Left cardiac atrium (tissue), 4 donors: ENCODE results near the gene LGALS13. TPM values are rescaled to one million over a fixed set of nuclear protein-coding genes. Genes with fewer than 3 reads are reported as not detected.

ENCODE experiments used
- ATAC-seq, 2 donors: fragments of 200-7000 bp; cut with Tn5 transposase; one replicate each; pipeline ENCODE4 v1.9.1; 2020; ENCODE audit warnings: mild to moderate bottlenecking in 2 of 2, moderate library complexity in 2 of 2
- DNase-seq: peaks from one replicate; pipeline ENCODE4 v3.0.0-alpha.2; 2020
- intact Hi-C, 2 donors: fragments of 100-400 bp; cut with DNase I; formaldehyde crosslinking; loops; one replicate each; pipeline versions ENCODE4 v1.14.1 to v1.15.1; 2022 to 2023
- long read RNA-seq: library from polyadenylated mRNA; unstranded; transcript quantifications from one replicate; pipeline ENCODE4 v2.0.0, GENCODE V29; 2021
- total RNA-seq, 2 donors: library from RNA; stranded (reverse); fragmentation: NEBNext Ultra II Directional; extraction: Animal tissue kit (Norgen Biotek cat#: 25700); gene quantifications; one replicate each; pipeline ENCODE4 v1.2.1, GENCODE V29; 2021
- donor health status: DM: no; HTN: yes; CAD: no.
- donor health status: DM: no; HTN: yes; CAD: no; lungs with severe emphysema.
- donor health status: DM: yes; HTN: yes; CAD: no.
- donor health status: Dilated cardiomyopathy.

LGALS13 gene
- total RNA-seq, result not detected
- long read RNA-seq, result 0 reads

- DNase-seq, result no peak
- intact Hi-C loops, result no loop called here
- no peak for ATAC-seq
Observed at GRCh38 chr19:39602224-39602623, at the start of gene LGALS13. TSS of gene LGALS13 (plus strand) at chr19:39602524. CDS start at chr19:39602569, 45 bp downstream.

- DNase-seq (no peak), ATAC-seq (no peak)
- intact Hi-C loops, result loop anchor here (5.0 to 10.0 kb wide), 3 partner anchors 119 to 302 kb away; no protein-coding TSS in a partner anchor
Observed at GRCh38 chr19:39553082-39553652, 49.2 kb upstream of the LGALS13 start.

GRCh38 chr19:39554701-39555311 is 47.5 kb upstream of the LGALS13 start:
- intact Hi-C loops, result loop anchor here (5.0 to 10.0 kb wide), 3 partner anchors 117 to 300 kb away; no protein-coding TSS in a partner anchor
- ATAC-seq (no peak), DNase-seq (no peak)

- intact Hi-C loops, result loop anchor here (10.0 kb wide), 2 partner anchors 119 to 299 kb away; no protein-coding TSS in a partner anchor
- DNase-seq (no peak), ATAC-seq (no peak)
Observed at GRCh38 chr19:39555883-39556282, 46.4 kb upstream of the LGALS13 start.

GRCh38 chr19:39557811-39558623 is 44.3 kb upstream of the LGALS13 start:
- DNase-seq (no peak), ATAC-seq (no peak)
- intact Hi-C loops, result loop anchor here (10.0 kb wide), 2 partner anchors 117 to 297 kb away; no protein-coding TSS in a partner anchor

- intact Hi-C loops, result loop anchor here (10.0 kb wide), 2 partner anchors 116 to 296 kb away; no protein-coding TSS in a partner anchor
- no peak for ATAC-seq
- no peak for DNase-seq
Observed at GRCh38 chr19:39558624-39559117, 43.7 kb upstream of the LGALS13 start.

GRCh38 chr19:39563408-39563807 is 38.9 kb upstream of the LGALS13 start:
- ATAC-seq, result no peak
- intact Hi-C loops, result no loop called here
- DNase-seq, result no peak

- intact Hi-C loops, result no loop called here
- ATAC-seq (no peak), DNase-seq (no peak)
Observed at GRCh38 chr19:39566064-39566463, 36.3 kb upstream of the LGALS13 start.

- intact Hi-C loops, result no loop called here
- ATAC-seq, result no peak
- no peak for DNase-seq
Observed at GRCh38 chr19:39568604-39569003, 33.7 kb upstream of the LGALS13 start.

GRCh38 chr19:39582442-39582841 is 19.9 kb upstream of the LGALS13 start:
- intact Hi-C loops, result no loop called here
- DNase-seq (no peak), ATAC-seq (no peak)

- intact Hi-C loops, result no loop called here
- ATAC-seq (no peak), DNase-seq (no peak)
Observed at GRCh38 chr19:39582891-39583625, 19.3 kb upstream of the LGALS13 start.

GRCh38 chr19:39587496-39587895 is 14.8 kb upstream of the LGALS13 start:
- intact Hi-C loops, result no loop called here
- DNase-seq (no peak), ATAC-seq (no peak)

- intact Hi-C loops, result no loop called here
- DNase-seq (no peak), ATAC-seq (no peak)
Observed at GRCh38 chr19:39588066-39588465, 14.3 kb upstream of the LGALS13 start.

- intact Hi-C loops, result no loop called here
- no peak for DNase-seq
- no peak for ATAC-seq
Observed at GRCh38 chr19:39590265-39590664, 12.1 kb upstream of the LGALS13 start.

GRCh38 chr19:39592381-39592780 is 9.9 kb upstream of the LGALS13 start:
- ATAC-seq, result no peak
- intact Hi-C loops, result no loop called here
- DNase-seq, result no peak

GRCh38 chr19:39595950-39596349 is 6.4 kb upstream of the LGALS13 start:
- ATAC-seq (no peak), DNase-seq (no peak)
- intact Hi-C loops, result no loop called here

- no peak for ATAC-seq
- intact Hi-C loops, result no loop called here
- DNase-seq, result no peak
Observed at GRCh38 chr19:39596911-39597310, 5.4 kb upstream of the LGALS13 start.

- intact Hi-C loops, result no loop called here
- no peak for ATAC-seq
- no peak for DNase-seq
Observed at GRCh38 chr19:39599116-39599515, 3.2 kb upstream of the LGALS13 start.

- intact Hi-C loops, result no loop called here
- no peak for ATAC-seq
Observed at GRCh38 chr19:39603825-39604224, 1.5 kb downstream of the LGALS13 start.

More at GRCh38 chr19:39603825-39604224, 1.5 kb downstream of the LGALS13 start:
- DNase-seq, result no peak
